Cerebellar nuclear complex (tissue), 1 donor: Measurements from ENCODE around the gene BAIAP2.
A peak's percentile ranks its signal among the peaks of the same experiment; 100 is the strongest.
"Not testable (repeated sequence)": the region's sequence is repeated elsewhere in the genome, so short reads cannot be mapped to it uniquely, and the experiment has no call there.

Source experiments
- DNase-seq, 2 experiments: peaks; one replicate each; lab custom pipeline; 2025; lab: John Stamatoyannopoulos, UW

BAIAP2 gene

DNA sequence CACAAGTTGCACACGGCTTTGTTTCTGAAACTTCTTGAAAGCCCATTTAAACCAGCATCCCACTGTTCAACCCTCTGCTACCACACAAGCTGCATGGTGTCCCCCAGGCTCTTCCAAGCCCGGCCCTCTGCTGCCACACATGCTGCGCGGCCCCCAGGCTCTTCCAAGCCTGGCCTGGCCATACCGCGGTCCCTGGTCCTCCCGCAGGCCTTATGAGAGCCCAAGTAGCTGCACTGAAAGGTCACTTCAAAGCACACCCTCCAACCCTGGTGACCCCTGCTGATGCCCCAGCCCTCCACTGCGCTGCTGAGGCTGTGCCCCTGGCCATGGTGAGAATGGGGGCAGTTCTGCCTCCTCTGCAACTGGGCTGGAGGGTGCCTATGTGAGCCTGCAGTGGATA, 104.5 kb downstream of the BAIAP2 start:
- DNase-seq: no peak

DNA sequence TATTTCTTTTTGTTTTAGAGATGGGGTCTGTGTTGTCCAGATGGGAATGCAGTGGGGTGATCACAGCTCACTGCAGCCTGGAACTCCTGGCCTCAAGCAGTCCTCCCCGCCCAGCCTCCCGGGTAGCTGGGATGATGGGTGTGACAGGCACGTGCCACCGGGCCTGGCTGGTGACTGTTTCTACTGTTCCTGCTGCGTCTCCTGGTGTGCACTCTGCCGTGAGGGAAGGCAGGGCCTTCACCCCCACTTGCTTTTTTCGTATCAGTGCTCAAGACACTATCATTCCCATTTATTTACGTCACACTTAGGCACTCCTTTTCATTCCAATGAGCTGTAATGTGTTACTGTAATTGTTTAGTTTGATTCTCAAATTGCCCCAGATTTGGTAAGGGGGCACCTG, 105.1 kb downstream of the BAIAP2 start:
- DNase-seq: no peak

DNA sequence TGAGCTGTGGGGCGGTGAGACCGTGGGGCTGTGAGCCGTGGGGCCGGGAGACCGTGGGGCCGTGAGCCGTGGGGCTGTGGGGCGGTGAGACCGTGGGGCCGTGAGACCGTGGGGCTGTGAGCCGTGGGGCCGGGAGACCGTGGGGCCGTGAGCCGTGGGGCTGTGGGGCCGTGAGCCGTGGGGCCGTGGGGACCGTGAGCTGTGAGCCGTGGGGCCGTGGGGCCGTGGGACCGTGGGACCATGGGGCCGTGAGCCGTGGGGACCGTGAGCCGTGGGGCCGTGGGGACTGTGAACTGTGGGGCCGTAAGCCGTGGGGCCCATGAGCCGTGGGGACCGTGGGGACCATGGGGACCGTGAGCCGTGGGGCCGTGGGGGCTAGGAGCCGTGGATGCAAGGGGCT, 105.7 kb downstream of the BAIAP2 start:
- no peak for DNase-seq

DNA sequence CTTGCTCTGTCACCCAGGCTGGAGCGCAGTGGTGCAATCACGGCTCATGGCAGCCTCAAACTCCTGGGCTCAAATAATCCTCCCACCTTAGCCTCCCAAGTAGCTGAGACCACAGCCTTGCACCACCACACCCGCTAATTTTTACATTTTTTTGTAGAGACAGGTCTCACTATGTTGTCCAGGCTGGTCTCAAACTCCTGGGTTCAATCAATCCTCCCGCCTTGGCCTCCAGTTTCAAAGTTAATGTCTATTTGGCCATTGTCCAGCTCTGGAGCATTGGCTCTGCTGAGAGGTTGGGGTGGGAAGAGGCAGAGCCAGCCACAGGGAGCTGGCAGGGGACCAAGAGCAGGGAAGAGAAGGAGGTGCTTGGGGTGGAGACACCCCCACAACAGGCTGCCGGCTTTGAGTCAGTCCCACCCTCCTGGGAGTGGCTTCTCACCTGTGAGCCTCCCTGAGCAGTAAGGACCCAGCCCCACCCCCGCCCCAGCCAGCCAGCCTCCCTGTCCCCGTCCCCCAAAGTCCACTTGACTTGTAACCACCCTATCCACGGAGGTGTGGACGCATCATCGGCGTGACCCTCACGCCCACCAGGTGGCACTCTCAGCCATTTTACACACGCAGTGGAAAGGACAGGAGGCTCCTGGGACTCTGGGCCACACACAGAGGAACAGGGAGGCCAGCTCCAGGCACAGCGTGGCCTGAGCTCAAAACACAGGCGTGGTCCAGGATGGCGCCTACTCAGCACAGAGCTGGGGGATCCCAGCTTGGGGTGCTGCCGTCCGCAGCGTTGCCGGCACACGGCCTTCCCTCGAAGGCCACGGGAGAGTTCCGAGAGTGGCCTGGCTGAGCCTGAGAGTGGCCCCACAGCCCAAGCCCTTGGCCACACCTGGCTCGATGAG, 107.6 kb downstream of the BAIAP2 start:
- peak in 1 of 2 experiments; percentile 45 for DNase-seq

DNA sequence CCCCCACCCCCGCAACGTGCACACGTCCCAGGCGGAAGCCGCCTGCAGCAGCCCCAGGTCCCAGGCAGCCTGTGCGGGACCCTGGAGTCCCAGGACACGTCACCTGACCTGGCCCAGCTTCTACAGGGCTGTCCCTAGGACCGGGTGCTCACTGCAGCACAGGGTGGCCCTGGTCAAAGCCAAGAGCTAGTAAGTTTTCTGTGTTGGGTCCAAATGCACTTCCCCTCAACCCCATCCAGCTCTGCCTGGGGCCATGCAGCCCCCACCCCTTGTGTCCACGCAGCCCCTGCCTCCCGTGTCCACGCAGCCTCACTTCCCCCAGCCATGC, 108.2 kb downstream of the BAIAP2 start:
- no peak for DNase-seq

DNA sequence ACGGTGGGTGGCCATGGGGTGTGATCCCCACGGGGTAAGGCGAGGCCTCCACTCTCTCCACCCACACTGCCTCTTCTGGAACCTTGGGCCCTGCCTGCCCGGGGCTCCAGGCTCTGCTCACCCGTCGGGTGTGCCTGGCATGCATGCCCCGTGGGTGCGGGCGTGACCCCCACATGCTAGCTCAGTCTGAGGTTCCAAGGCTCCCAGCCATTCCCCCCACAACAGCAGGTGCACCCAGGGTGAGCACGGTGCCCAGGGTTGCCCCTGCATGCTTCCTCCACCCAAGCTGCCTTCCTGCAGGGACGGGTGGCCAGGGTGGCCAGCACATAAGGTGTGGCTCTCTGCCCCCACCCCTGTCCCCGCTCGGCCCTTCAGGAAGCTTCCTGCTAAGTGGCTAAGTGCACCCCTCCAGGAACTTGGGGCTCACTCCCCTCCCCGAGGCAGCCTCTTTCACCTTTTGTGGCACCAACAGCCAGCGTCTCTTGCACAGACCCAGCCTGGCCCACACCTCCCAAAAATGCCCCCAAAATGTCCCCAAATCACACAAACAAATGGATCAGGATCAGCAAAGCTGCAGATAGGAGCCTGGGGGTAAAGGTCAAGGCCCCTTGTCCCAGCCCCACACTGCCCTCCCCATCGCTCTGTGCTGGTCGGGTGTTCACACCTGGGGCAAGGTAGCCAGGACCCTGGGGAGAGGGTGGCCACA, 108.9 kb downstream of the BAIAP2 start:
- no peak for DNase-seq

DNA sequence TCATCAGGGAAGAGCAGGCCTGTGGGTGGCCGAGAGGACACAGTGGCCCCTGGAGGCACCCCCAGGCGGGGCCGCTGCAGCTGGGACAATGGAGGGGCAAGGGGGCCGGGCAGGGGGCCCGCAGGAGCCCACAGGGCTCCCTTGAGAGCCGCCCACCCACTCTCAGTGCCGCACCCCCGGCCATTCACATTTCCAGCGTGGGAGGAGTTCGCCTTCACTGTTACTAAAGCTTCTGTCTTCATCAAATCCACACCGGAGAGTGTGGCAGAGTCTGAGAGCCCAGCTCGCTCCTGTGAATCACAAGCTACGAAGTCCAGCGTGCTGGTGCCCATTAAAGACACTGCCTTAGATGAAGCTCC, 109.5 kb downstream of the BAIAP2 start:
- no peak for DNase-seq

DNA sequence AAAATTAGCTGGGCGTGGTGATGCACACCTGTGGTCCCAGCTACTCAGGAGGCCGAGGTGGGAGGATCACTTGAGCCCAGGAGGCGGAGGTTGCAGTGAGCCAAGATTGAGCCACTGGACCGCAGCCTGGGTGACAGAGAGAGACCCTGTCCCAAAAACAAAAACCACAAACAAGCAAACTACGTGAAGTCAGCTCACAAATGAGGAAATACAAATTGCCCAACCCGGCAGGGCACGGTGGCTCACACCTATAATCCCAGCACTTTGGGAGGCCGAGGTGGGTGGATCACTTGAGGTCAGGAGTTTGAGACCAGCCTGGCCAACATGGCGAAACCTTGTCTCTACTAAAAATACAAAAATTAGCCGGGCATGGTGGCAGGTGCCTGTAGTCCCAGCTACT, 111.3 kb downstream of the BAIAP2 start:
- DNase-seq: not testable (repeated sequence)

DNA sequence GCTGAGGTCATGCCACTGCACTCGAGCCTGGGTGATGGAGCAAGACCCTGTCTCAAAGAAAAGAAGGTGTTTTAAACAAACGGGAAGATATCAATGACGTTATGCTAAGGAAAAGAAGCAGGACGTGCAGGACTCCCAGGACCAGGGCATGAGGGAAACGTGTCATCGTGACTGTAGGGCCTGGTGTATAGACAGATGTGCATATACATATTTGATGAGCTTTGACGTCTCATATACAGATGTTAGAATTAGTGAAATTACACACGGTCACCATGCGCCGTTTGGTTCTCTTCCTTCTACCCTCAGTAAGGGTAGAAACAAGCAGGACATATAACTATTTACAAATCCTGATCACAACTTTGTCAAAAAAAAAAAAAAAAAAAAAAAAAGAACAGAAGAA, 112.8 kb downstream of the BAIAP2 start:
- DNase-seq: no peak

DNA sequence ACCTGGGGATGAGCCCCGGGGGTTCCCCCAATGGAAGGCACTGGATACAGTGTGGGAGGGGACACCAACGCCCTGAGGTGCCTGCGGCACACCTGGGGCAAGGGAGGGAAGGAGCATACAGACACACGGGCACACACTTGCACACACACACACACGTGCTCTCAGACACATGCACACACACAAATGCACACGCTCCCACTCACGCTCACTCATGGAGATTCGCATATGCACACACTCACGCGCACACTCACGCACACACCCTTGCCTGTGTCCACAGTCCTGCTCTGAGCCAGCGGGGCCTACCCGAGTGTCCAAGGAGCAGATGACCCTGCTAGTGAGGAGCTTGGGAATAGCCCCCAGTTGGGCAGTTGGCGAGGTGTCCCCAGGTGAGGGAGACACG, 113.6 kb downstream of the BAIAP2 start:
- DNase-seq: no peak

DNA sequence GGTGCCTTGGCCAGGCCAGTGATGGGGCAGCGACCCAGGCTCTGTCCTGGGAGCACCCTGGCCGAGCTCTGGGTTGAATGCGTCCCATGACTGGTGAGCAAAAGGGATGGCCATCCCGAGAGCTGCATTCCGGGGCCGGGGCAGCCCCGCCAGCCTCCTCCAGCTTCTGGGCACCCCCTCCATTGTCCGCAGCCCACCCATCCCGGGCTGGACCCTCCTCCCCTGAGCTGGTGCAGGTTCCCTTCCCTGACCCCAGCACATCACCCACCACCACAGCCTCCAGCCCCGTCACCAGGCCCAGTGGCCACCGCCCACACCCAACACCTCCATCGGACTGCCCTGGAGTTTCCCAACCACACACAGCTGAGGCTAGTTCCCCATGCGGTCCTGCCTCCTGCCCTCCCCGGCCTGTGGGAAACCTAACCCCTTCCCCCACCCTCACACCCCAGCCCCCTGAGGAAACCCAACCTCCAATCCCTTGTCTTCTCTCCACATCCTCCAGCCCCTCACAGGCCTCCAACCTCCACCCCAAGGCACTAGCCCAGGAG, 114.1 kb downstream of the BAIAP2 start:
- DNase-seq: no peak

DNA sequence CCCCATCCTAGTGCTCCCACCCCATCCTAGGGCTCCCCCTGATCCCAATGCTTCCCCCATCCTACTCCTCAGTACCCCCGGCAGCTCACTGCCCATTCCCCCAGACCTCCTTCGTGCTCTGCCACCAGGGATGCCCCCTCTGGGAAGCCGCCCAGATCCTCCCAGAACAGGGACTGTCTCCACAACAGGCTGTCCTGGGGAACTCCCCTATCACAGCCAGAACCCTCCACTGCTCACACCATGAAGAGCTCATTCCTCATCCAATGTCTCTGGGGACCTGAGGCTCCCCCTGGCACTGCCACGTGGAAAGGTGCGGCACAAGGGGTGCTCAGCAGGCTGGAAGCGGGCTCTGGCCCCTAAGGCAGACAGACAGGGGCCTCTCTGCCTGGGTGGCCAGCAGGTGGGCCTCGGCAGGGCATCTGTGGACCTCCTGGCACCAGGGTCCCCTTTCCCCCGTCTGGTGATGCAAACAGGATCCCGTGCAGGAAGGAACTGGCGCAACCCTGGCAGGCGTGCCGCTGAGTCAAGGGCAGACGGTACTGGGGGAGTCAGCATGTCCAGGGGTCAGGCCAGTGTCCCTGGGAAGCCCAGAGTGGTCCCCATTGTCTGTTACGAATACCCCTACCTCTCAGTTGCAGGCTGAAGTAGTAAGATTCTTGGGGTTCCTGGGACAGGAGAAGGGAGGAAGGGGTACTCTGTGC, 115.6 kb downstream of the BAIAP2 start:
- no peak for DNase-seq

DNA sequence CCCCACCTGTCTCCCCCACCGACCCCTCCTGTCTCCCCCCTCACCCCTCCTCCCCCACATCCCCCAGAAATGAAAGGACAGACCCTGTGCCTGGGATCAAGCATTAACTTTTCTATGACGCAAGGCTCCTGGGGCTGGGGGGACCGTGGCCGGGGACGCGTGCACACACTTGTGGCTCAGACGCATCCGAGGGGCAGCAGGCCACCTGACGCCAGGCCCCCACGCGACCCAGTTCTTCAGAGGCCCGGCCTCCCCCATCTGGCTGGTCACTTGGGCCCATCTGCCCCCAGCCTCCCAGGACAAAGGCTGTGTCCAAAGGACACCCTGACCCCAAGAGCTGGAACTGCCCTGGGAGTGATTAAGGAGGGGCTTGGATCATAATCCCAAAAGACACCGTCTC, 116.3 kb downstream of the BAIAP2 start:
- no peak for DNase-seq

DNA sequence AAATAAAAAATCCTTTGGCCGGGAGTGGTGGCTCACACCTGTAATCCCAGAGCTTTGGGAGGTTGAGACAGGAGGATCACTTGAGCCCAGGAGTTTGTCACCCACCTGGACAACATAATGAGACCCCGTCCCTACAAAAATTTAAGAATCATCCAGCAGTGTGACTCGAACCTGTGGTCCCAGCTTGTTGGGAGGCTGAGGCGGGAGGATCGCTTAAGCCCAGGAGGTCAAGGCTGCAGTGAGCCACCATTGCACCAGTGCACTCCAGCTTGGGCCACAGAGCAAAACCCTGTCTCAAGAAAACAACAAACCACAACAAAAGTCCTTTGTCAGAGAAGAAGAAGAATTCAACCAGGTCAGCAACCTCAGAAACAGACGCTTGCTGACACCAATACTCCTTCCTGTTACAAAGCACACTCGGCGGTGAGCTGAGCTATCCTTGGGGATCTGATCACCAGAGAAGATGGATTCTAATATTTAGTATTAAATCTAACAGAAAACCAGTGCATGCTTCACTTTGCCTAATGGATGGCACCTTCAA, 117.4 kb downstream of the BAIAP2 start:
- no peak for DNase-seq

DNA sequence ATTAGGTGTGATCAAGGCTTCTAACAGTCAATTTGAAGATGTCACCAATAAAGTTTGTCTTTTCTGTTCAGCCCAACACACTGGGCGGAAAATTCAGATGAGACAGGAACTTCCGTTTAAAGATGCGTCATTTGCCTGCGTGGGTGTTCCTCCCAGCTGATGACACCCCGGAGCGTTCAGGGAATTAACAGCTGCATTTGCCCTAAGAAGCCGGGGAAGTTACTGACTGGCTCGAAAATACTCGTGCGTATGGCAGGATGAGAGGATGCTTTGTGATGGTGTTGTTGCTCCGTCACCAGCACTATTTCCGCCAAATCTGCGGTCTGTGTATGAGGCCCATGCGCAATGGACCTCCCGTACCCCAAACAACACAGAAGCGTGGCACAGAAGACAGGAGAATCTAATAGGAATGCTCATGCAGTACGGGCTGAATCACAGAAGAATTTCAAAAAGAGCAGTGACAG, 118.4 kb downstream of the BAIAP2 start:
- no peak for DNase-seq

DNA sequence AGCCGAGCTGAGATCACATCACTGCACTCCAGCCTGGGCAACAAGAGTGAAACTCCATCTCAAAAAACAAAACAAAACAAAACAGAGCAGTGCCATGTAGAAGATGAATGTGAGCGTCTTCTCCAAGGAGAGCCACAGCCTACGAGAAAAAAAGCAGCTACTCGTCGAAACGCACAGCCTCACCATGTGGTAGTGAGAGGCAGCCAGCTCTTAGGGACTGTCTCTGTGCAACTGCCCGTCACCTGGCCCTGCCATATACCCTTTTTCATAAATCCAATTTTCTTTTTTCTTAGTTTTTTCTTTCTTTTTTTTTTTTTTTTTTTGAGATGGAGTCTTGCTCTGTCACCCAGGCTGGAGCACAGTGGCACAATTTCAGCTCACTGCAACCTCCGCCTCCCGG, 119.1 kb downstream of the BAIAP2 start:
- not testable (repeated sequence) for DNase-seq

DNA sequence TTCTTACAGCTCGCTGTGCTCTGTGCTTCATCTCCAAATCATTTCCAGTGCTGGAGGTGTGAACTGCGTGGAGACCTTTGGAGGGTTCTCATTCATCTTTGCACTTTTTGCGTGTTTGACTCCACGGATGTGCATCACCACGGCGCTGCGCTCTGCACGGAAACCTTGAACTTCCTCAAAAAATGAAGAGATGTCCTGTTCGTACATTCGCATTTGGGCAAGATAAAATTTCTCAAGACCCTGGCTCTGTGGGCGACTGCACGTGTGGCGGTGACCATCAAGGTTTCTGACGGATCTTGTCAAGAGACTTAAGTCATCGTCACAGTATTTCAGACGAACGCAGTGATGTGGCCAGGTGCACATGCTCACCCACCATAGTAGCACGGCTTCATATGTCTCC, 120.0 kb downstream of the BAIAP2 start:
- DNase-seq: no peak

DNA sequence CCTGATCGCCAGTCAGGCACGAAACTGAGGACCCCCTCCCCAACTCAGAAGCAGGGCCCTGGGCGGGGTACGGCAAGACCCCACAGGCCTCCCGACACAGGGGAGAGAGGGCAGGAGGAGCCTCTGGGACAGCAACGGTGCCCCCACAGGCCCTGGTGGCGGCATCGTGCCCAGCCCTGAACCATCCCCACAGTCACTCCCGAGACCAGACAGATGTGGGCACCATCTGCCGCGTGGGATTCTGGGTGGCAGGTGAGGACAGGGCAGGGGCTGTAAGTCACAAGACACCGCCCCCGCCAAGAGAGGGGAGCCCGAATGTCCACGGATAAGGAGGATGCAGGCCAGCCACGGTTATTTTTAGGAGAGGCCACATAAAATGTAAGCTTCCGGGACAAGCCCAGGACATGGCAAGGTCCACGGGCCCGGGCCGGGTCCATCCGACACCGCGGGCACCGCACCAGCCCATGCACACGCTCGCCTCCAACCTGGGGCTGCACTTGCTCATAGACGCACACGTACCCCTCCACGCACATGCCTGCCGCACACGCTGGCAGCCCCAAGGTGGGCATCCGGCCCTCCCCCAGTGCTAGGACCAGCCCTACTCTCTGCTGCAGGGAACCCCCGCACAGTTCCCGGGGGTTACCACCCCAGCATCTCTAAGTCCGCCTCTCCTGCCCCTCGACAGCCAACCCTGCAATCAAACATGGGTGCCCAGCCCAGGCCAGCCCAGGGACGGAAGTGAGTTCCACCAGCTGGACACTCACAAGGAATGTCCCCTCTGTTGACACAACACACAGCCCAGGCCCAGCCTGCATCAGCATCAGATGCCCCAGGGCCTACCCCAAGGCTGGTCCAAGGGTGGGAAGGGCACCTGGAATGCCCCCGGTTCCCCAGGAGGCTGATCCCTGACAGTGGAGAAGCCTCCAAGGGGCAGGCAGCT, 122.2 kb downstream of the BAIAP2 start:
- no peak for DNase-seq

DNA sequence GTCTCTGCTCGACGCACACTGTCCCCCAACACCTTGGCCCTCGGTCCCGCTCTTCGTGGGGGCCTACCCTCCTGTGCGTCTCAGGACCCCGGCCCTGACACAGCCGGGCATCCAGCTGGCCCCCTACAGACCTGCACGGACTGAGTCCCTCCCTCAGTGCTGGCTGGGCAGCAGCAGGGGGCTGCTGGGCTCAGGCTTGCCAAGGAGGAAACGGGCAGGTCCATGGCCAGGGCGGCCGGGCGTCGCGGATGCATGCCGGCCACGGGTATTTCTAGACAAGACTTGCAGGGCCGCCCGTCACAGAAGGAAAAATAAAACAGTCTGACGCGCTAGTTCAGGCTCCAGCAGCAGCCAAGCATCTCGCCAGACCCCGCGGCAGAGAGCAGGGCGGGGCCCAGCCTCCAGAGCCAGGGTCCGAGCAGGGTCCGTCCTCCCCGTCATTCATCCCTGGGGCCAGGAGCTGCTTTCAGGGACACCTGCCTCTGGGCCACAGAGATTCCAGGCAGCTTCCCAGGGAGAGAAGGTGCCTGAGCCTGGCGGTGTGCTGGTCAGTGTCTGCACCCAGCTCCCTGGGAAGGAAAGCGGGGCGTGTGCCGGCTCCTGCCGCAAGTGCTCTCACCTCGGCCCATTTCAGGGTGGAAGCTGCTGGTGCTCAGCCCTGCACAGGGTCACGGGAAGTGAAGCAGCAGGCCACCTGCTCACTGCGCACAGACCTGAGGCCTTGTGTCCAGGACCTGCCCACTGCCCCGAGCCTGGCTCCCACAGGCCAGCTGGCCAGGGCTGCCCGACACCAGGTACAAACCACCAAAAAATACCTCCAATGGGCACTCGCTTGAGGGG, 123.1 kb downstream of the BAIAP2 start:
- DNase-seq: no peak
